Sigmoid colon (tissue), 7 donors: ENCODE measurements around the gene CAMKK2. TPM values are rescaled to one million over a fixed set of nuclear protein-coding genes. Genes with fewer than 3 reads are reported as not detected.
A peak's percentile ranks its signal among the peaks of the same experiment; 100 is the strongest.

Experiments
- DNase-seq: peaks from one replicate; pipeline ENCODE4 v3.0.0-alpha.2; 2019
- H3K27ac ChIP-seq, 4 donors: fragments of 200-600 bp; sonication (generic); one replicate each; pipeline ENCODE4 v1.5.1; 2016 to 2019; ENCODE audit warnings: mild to moderate bottlenecking in 1 of 4
- H3K27me3 ChIP-seq, 3 donors: fragments of 200-600 bp; sonication (generic); one replicate each; pipeline ENCODE4 v1.5.1; 2019; ENCODE audit warnings: mild to moderate bottlenecking in 1 of 3
- H3K36me3 ChIP-seq, 4 donors: fragments of 200-600 bp; sonication (generic); one replicate each; pipeline ENCODE4 v1.5.1; 2016 to 2019
- H3K4me1 ChIP-seq, 4 donors: fragments of 200-600 bp; sonication (generic); one replicate each; pipeline ENCODE4 v1.5.1; 2017 to 2019
- H3K4me3 ChIP-seq, 4 donors: fragments of 200-600 bp; sonication (generic); one replicate each; pipeline ENCODE4 v1.5.1; 2017 to 2019; ENCODE audit warnings: mild to moderate bottlenecking in 2 of 4, moderate library complexity in 1 of 4
- H3K9me3 ChIP-seq, 4 donors: fragments of 200-600 bp in 3 of 4; sonication (generic) in 3 of 4; one replicate each; pipeline versions ENCODE4 v1.5.1 to v1.6.1; 2013 to 2019
- CTCF ChIP-seq, 4 experiments: fragments of 450-650 bp in 3 of 4; fragments of 200-600 bp in 1 of 4; IDR thresholded peaks; one replicate each; pipeline ENCODE4 v1.5.1; 2016 to 2019; ENCODE audit warnings: antibody characterized with exemption in 4 of 4, mild to moderate bottlenecking in 3 of 4, moderate library complexity in 2 of 4
- EP300 ChIP-seq, 4 donors: sonication (generic); formaldehyde crosslinking; IDR thresholded peaks; one replicate each; pipeline ENCODE4 v1.6.1; 2017; ENCODE audit warnings: antibody characterized with exemption in 4 of 4
- POLR2A ChIP-seq, 2 donors: fragments of 450-650 bp; IDR thresholded peaks; one replicate each; pipeline ENCODE4 v1.6.1; 2016; ENCODE audit warnings: antibody characterized with exemption in 2 of 2, mild to moderate bottlenecking in 2 of 2, moderate library complexity in 2 of 2
- POLR2AphosphoS5 ChIP-seq, 4 donors: sonication (generic); formaldehyde crosslinking; IDR thresholded peaks; one replicate each; pipeline ENCODE4 v1.6.1; 2017; ENCODE audit warnings: antibody characterized with exemption in 4 of 4
- WGBS, 2 donors: extraction: QIAGEN DNeasy Blood & Tissue Kit; methylation state at CpG; one replicate each; pipeline ENCODE4 v1.1.7; 2013; 5-methylcytosine and 5-hydroxymethylcytosine counted together
- intact Hi-C: fragments of 100-400 bp; cut with DNase I; formaldehyde crosslinking; loops from one replicate; pipeline ENCODE4 v1.15.1; 2023
- polyA plus RNA-seq, 3 donors: library from polyadenylated mRNA; stranded (reverse); fragments of 200-250 nt; gene quantifications; one replicate each; pipeline ENCODE4 v1.2.3, GENCODE V29; 2013
- total RNA-seq, 4 donors: library from RNA; depleted of rRNA; stranded (reverse); fragments of >200 nt; gene quantifications; one replicate each; pipeline ENCODE4 v1.1.0, GENCODE V29; 2016
- donor health status: healthy with polysubstance abuse.
- donor health status: Bipolar disorder and iron deficiency.
- donor health status: healthy.

The CAMKK2 gene
- total and polyA plus RNA-seq, 7 donors = 18.0 to 33.8 (median 25.0) TPM

- DNase-seq = no peak
- no peak for TF ChIP-seq POLR2A (IDR thresholded peaks at IDR 0.05)
- Histone ChIP-seq H3K36me3 (peaks cover 6 to 11% (median 8%) of the 10 kb centered on the region in 4 donors), H3K9me3 (no peaks in the 10 kb centered on the region), H3K4me1 (peaks cover 0 to 29% (median 21%) of the 10 kb centered on the region in 4 donors), H3K27me3 (no peaks in the 10 kb centered on the region), H3K27ac (peak overlapping the region; percentile 24 to 67 (median 56)), H3K4me3 (no peak overlapping the region)
- 91 to 92% methylated on average over 15 of the region's 15 CpGs for WGBS, 2 donors
- intact Hi-C loops = no loop called here
These were observed 18.1 kb downstream of the CAMKK2 start for GRCh38 chr12:121278169-121279070.

GRCh38 chr12:121277374-121277759 lies 19.1 kb downstream of the CAMKK2 start:
- Histone ChIP-seq H3K36me3 (peaks cover 6 to 18% (median 11%) of the 10 kb centered on the region in 4 donors), H3K4me1 (peaks cover 0 to 22% (median 14%) of the 10 kb centered on the region in 4 donors), H3K4me3 (no peak overlapping the region), H3K27ac (no peak overlapping the region), H3K9me3 (no peaks in the 10 kb centered on the region), H3K27me3 (no peaks in the 10 kb centered on the region)
- WGBS, 2 donors = 90 to 93% methylated on average over 6 of the region's 6 CpGs
- DNase-seq = no peak
- TF ChIP-seq POLR2A (IDR thresholded peaks at IDR 0.05) (no peak), CTCF (IDR thresholded peaks at IDR 0.05) (no peak), EP300 (IDR thresholded peaks at IDR 0.05) (no peak), POLR2AphosphoS5 (IDR thresholded peaks at IDR 0.05) (no peak)
- intact Hi-C loops = no loop called here

- no peak for DNase-seq
- TF ChIP-seq POLR2A (IDR thresholded peaks at IDR 0.05) (no peak), CTCF (IDR thresholded peaks at IDR 0.05) (no peak), POLR2AphosphoS5 (IDR thresholded peaks at IDR 0.05) (no peak), EP300 (IDR thresholded peaks at IDR 0.05) (no peak)
- WGBS, 2 donors = 97 to 98% methylated on average over 35 of the region's 35 CpGs
- peaks cover 6 to 37% (median 11%) of the 10 kb centered on the region in 4 donors for H3K36me3 ChIP-seq
- H3K4me3 ChIP-seq = no peak overlapping the region
- H3K27ac ChIP-seq = no peak overlapping the region
- H3K4me1 ChIP-seq = peaks cover 0 to 7% (median 3%) of the 10 kb centered on the region in 4 donors
- no peaks in the 10 kb centered on the region for H3K27me3 ChIP-seq
- intact Hi-C loops = no loop called here
- H3K9me3 ChIP-seq = no peaks in the 10 kb centered on the region
These were observed 22.3 kb downstream of the CAMKK2 start for GRCh38 chr12:121274036-121274763.

GRCh38 chr12:121273364-121273896 lies 23.1 kb downstream of the CAMKK2 start:
- TF ChIP-seq EP300 (IDR thresholded peaks at IDR 0.05) = no peak
- TF ChIP-seq POLR2A (IDR thresholded peaks at IDR 0.05) = no peak
- no peak for TF ChIP-seq POLR2AphosphoS5 (IDR thresholded peaks at IDR 0.05)
- TF ChIP-seq CTCF (IDR thresholded peaks at IDR 0.05) = no peak
- Histone ChIP-seq H3K4me3 (no peak overlapping the region), H3K36me3 (peaks cover 7 to 45% (median 14%) of the 10 kb centered on the region in 4 donors), H3K9me3 (no peaks in the 10 kb centered on the region), H3K27me3 (no peaks in the 10 kb centered on the region), H3K4me1 (no peaks in the 10 kb centered on the region), H3K27ac (no peak overlapping the region)
- 96 to 97% methylated on average over 14 of the region's 14 CpGs for WGBS, 2 donors
- DNase-seq = no peak
- intact Hi-C loops = no loop called here

- Histone ChIP-seq H3K4me1 (no peaks in the 10 kb centered on the region), H3K27ac (no peak overlapping the region), H3K4me3 (no peak overlapping the region), H3K9me3 (no peaks in the 10 kb centered on the region), H3K36me3 (peaks cover 0 to 77% (median 22%) of the 10 kb centered on the region in 4 donors), H3K27me3 (no peaks in the 10 kb centered on the region)
- intact Hi-C loops = no loop called here
- TF ChIP-seq POLR2A (IDR thresholded peaks at IDR 0.05) (no peak), CTCF (IDR thresholded peaks at IDR 0.05) (no peak), POLR2AphosphoS5 (IDR thresholded peaks at IDR 0.05) (no peak), EP300 (IDR thresholded peaks at IDR 0.05) (no peak)
- DNase-seq = no peak
- WGBS, 2 donors = 96 to 98% methylated on average over 1 of the region's 1 CpG
These were observed 28.7 kb downstream of the CAMKK2 start for GRCh38 chr12:121267822-121268221.
